ENCODE results near the gene EEIG2. TPM values are rescaled to one million over a fixed set of nuclear protein-coding genes. Genes with fewer than 3 reads are reported as not detected.

EEIG2 gene
- total and polyA plus RNA-seq, 2 donors (not counting 1 experiment from before 2014, with no cell fraction given): 4.4 to 13.6 TPM

GRCh38 chr1:108560189-108560873 is 431 bp downstream of the EEIG2 start:
- Histone ChIP-seq H3K4me2 (replicated peaks; ENCODE audit: low read depth, low read length, poor library complexity, severe bottlenecking) (peak overlapping the region; percentile 71), H3K27me3 (replicated peaks in 1 of 4; ENCODE audit: control extremely low read depth in 1 of 4, control insufficient read depth in 3 of 4, insufficient read depth in 4 of 4, low read length in 3 of 4) (no peaks in the 10 kb centered on the region), H3K4me1 (ENCODE audit: control insufficient read depth in 2 of 2, insufficient read depth in 2 of 2, low read length in 2 of 2) (peaks cover 54 to 59% of the 10 kb centered on the region in 2 donors), H3K9me3 (ENCODE audit: control extremely low read depth in 1 of 3, control insufficient read depth in 2 of 3, insufficient read depth in 1 of 3, low read length in 2 of 3) (no peaks in the 10 kb centered on the region), H3K4me3 (ENCODE audit: control extremely low read depth in 1 of 5, extremely low read depth in 1 of 5, insufficient read depth in 1 of 5, low read depth in 2 of 5, low read length in 4 of 5) (peak overlapping the region; percentile 57 to 85 (median 74)), H3K27ac (ENCODE audit: low read length in 2 of 2) (peak overlapping the region in 1 of 2 donors; percentile 57), H3K36me3 (replicated peaks in 1 of 2; ENCODE audit: control extremely low read depth in 1 of 2, control insufficient read depth in 1 of 2, extremely low read depth in 1 of 2, insufficient read depth in 2 of 2, low read length in 1 of 2) (no peaks in the 10 kb centered on the region), H4K20me1 (ENCODE audit: control insufficient read depth, insufficient read depth, low read length, poor library complexity, severe bottlenecking) (peaks cover 30% of the 10 kb centered on the region), H3K79me2 (ENCODE audit: control insufficient read depth, insufficient read depth, low read length) (peaks cover 49% of the 10 kb centered on the region), H3K9ac (ENCODE audit: low read length) (peak overlapping the region; percentile 73), H2AFZ (ENCODE audit: insufficient read depth, low read depth, low read length, poor library complexity, severe bottlenecking) (peak overlapping the region; percentile 82)
- WGBS (ENCODE audit: insufficient coverage): 1% methylated on average over 57 of the region's 59 CpGs
- DNase-seq (peak; percentile 64), ATAC-seq (ENCODE audit: low read depth) (peak; percentile 44)
- CTCF ChIA-PET: interaction anchor here (0.6 to 12.1 kb wide), 34 partner anchors 9 to 778 kb away, joined by 3 to 325 read pairs (median 6); partner anchors contain the start of genes CLCC1, HENMT1, PRPF38B and SLC25A24
- no peaks in the 10 kb centered on the region for H3K27me3 Mint-ChIP-seq
- H3K4me3 Mint-ChIP-seq: peak overlapping the region; percentile 98
- TF ChIP-seq CTCF (IDR thresholded peaks at IDR 0.05) (no peak), EZH2 (IDR thresholded peaks at IDR 0.05; ENCODE audit: borderline replicate concordance, insufficient read depth, low read depth, low read length, poor library complexity, severe bottlenecking) (no peak)
- intact Hi-C loops (cut with micrococcal nuclease): loop anchor here (2.0 to 10.0 kb wide), 5 partner anchors 132 to 778 kb away; partner anchors contain the start of genes PRPF38B, STXBP3 and WDR47
- H3K27ac Mint-ChIP-seq: peak overlapping the region; percentile 92
- H3K4me1 Mint-ChIP-seq: peaks cover 29% of the 10 kb centered on the region
- no peaks in the 10 kb centered on the region for H3K9me3 Mint-ChIP-seq (ENCODE audit: insufficient read depth)
- POLR2A ChIA-PET: interaction anchor here (1.0 to 2.5 kb wide), 2 partner anchors 101 to 132 kb away, joined by 4 to 8 read pairs; partner anchors contain the start of genes HENMT1 and PRPF38B
